HUES48 (cell line): ENCODE measurements around the gene TBC1D1.

ENCODE experiments used
- H3K27ac ChIP-seq: one replicate; pipeline ENCODE4 v1.7.0; 2013; ENCODE audit warnings: low read depth, low read length, inconsistent platforms
- H3K27me3 ChIP-seq: 2 replicates; pipeline ENCODE4 v1.6.1; 2013; ENCODE audit warnings: mild to moderate bottlenecking, low read length; ENCODE audit not compliant: control insufficient read depth, insufficient read depth
- H3K36me3 ChIP-seq: 2 replicates; pipeline ENCODE4 v1.6.1; 2013; ENCODE audit warnings: low read length; ENCODE audit not compliant: control insufficient read depth, insufficient read depth
- H3K4me1 ChIP-seq: 2 replicates; pipeline ENCODE4 v1.6.1; 2013; ENCODE audit warnings: mild to moderate bottlenecking, low read length; ENCODE audit not compliant: control insufficient read depth, insufficient read depth
- H3K4me3 ChIP-seq: 2 replicates; pipeline ENCODE4 v1.5.1; 2013; ENCODE audit warnings: mild to moderate bottlenecking, low read depth, low read length
- H3K9ac ChIP-seq: 2 replicates; pipeline ENCODE4 v1.6.1; 2013; ENCODE audit warnings: mild to moderate bottlenecking, low read depth, low read length, moderate library complexity
- H3K9me3 ChIP-seq: 2 replicates; pipeline ENCODE4 v1.6.1; 2013; ENCODE audit warnings: low read length; ENCODE audit not compliant: control insufficient read depth, insufficient read depth

The TBC1D1 gene

GRCh38 chr4:38099908-38100407 lies 209.1 kb downstream of the TBC1D1 start:
- H3K4me3 ChIP-seq = no peak overlapping the region
- peaks cover 60% of the 10 kb centered on the region for H3K36me3 ChIP-seq
- H3K27ac ChIP-seq = no peak overlapping the region
- H3K9me3 ChIP-seq = no peaks in the 10 kb centered on the region
- no peak overlapping the region for H3K9ac ChIP-seq
- no peaks in the 10 kb centered on the region for H3K4me1 ChIP-seq
- H3K27me3 ChIP-seq = no peaks in the 10 kb centered on the region

- Histone ChIP-seq H3K27me3 (no peaks in the 10 kb centered on the region), H3K4me3 (no peak overlapping the region), H3K9ac (no peak overlapping the region), H3K36me3 (peaks cover 65% of the 10 kb centered on the region), H3K27ac (no peak overlapping the region), H3K9me3 (no peaks in the 10 kb centered on the region), H3K4me1 (no peaks in the 10 kb centered on the region)
Observed at GRCh38 chr4:38100474-38101255, 209.8 kb downstream of the TBC1D1 start.

DNA sequence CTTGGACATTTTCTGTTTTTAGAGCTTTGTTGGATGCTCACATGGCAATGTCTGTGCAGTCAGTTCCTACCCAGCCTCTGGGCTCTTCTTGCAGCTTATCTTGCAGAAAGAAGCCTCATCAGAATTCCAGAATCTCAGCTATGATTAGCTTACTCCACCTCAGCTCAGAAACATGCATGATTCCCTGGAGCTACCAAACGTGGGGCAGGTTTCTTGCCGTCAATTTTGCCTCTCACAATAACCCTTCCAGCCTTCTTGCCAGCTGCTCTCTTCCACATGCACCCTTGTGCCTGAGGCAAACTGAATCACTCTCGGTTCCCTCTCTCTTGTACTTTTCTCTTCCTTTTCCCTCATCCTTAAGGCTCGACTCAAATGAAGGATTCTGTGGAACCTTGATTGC lies 210.7 kb downstream of the TBC1D1 start:
- Histone ChIP-seq H3K9me3 (no peaks in the 10 kb centered on the region), H3K27me3 (no peaks in the 10 kb centered on the region), H3K4me1 (no peaks in the 10 kb centered on the region), H3K36me3 (peaks cover 64% of the 10 kb centered on the region), H3K4me3 (no peak overlapping the region), H3K27ac (no peak overlapping the region), H3K9ac (no peak overlapping the region)

- H3K4me3 ChIP-seq = no peak overlapping the region
- H3K27me3 ChIP-seq = no peaks in the 10 kb centered on the region
- no peak overlapping the region for H3K27ac ChIP-seq
- no peaks in the 10 kb centered on the region for H3K9me3 ChIP-seq
- H3K36me3 ChIP-seq = peaks cover 65% of the 10 kb centered on the region
- no peaks in the 10 kb centered on the region for H3K4me1 ChIP-seq
- H3K9ac ChIP-seq = no peak overlapping the region
Observed at GRCh38 chr4:38102957-38103588, 212.2 kb downstream of the TBC1D1 start.

DNA sequence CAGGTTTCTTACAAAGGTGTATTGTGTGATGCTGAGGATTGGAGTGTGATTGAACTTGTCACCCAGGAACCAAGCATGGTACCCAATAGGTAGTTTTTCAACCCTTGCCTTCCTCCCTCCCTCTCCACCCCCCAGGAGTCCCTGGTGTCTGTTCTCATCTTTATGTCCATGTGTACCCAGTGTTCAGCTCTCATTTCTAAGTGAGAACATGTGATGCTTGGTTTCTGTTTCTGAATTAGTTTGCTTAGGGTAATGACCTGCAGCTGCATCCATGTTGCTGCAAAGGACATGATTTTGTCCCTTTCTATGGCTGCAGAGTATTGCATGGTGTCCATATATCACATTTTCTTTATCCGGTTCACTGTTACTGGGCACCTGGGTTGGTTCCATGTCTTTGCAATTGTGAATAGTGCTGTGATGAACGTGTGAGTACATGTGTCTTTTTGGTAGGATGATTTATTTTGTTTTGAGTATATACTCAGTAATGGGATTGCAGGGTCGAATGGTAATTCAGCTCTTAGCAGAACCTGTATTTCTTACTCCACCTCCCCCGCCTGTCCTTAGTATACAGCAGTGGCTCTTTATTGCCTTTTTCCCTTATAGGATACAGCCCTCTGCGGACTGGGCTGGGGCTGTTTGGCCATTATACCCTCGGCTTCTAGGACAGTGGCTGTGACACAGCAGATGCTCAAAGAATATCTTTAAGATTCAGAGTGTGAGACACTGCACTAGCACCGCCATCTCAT lies 214.8 kb downstream of the TBC1D1 start:
- Histone ChIP-seq H3K4me3 (no peak overlapping the region), H3K27me3 (no peaks in the 10 kb centered on the region), H3K27ac (no peak overlapping the region), H3K36me3 (peaks cover 56% of the 10 kb centered on the region), H3K9ac (no peak overlapping the region), H3K9me3 (no peaks in the 10 kb centered on the region), H3K4me1 (peaks cover 6% of the 10 kb centered on the region; the same call in 1 of the 2 replicates)

GRCh38 chr4:38106311-38106710 lies 215.4 kb downstream of the TBC1D1 start:
- no peak overlapping the region for H3K9ac ChIP-seq
- H3K9me3 ChIP-seq = no peaks in the 10 kb centered on the region
- H3K27me3 ChIP-seq = no peaks in the 10 kb centered on the region
- H3K36me3 ChIP-seq = peaks cover 51% of the 10 kb centered on the region
- no peak overlapping the region for H3K27ac ChIP-seq
- H3K4me3 ChIP-seq = no peak overlapping the region
- peaks cover 6% of the 10 kb centered on the region; the same call in 1 of the 2 replicates for H3K4me1 ChIP-seq

- H3K27ac ChIP-seq = no peak overlapping the region
- H3K4me1 ChIP-seq = peaks cover 6% of the 10 kb centered on the region; the same call in 1 of the 2 replicates
- peaks cover 46% of the 10 kb centered on the region for H3K36me3 ChIP-seq
- H3K9ac ChIP-seq = no peak overlapping the region
- H3K9me3 ChIP-seq = no peaks in the 10 kb centered on the region
- H3K4me3 ChIP-seq = no peak overlapping the region
- H3K27me3 ChIP-seq = no peaks in the 10 kb centered on the region
Observed at GRCh38 chr4:38106886-38107514, 216.1 kb downstream of the TBC1D1 start.

GRCh38 chr4:38107818-38108217 lies 216.9 kb downstream of the TBC1D1 start:
- Histone ChIP-seq H3K4me3 (no peak overlapping the region), H3K9me3 (no peaks in the 10 kb centered on the region), H3K27me3 (no peaks in the 10 kb centered on the region), H3K36me3 (peaks cover 41% of the 10 kb centered on the region), H3K27ac (no peak overlapping the region), H3K9ac (no peak overlapping the region), H3K4me1 (peaks cover 8% of the 10 kb centered on the region; the same call in 1 of the 2 replicates)

DNA sequence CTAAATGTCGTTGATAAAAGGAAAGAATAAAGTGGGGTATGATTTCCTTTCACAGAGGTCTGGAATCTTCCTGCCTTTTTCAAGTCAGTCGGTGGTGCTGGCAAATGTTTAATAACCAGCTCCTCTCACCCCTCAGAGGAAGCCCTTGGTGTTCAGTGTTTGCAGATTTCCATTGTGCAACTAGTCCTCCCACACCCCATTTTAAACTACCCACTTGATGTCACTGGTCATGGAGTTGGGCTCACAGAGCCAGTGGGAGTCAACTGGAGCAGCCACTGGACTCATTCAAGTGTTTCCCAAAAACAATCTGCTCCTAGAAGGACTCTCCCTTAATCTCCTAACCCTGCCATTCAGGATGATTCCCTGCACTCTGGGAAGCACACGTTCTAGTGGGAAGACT lies 218.5 kb downstream of the TBC1D1 start:
- Histone ChIP-seq H3K9me3 (no peaks in the 10 kb centered on the region), H3K36me3 (peaks cover 30% of the 10 kb centered on the region), H3K27me3 (no peaks in the 10 kb centered on the region), H3K27ac (no peak overlapping the region), H3K4me1 (peaks cover 22% of the 10 kb centered on the region), H3K4me3 (no peak overlapping the region), H3K9ac (no peak overlapping the region)

GRCh38 chr4:38109896-38110295 lies 219.0 kb downstream of the TBC1D1 start:
- Histone ChIP-seq H3K27me3 (no peaks in the 10 kb centered on the region), H3K4me3 (no peak overlapping the region), H3K9ac (no peak overlapping the region), H3K4me1 (peaks cover 26% of the 10 kb centered on the region), H3K27ac (no peak overlapping the region), H3K36me3 (peaks cover 28% of the 10 kb centered on the region), H3K9me3 (no peaks in the 10 kb centered on the region)
